Endothelial cell of umbilical vein (primary cell): Measurements from ENCODE around the gene RP2. TPM values are rescaled to one million over a fixed set of nuclear protein-coding genes. Genes with fewer than 3 reads are reported as not detected.

Experiments used
- BruUV-seq: library from RNA; stranded (reverse); fragments of 400-500 nt; replicated peaks from 2 replicates; lab custom pipeline; 2021; lab: Mats Ljungman, UMichigan
- CTCF ChIA-PET: fragments of 300-600, 350-600 bp; sonication (Branson Sonifier 250); formaldehyde crosslinking; loops from one replicate; lab custom pipeline; 2021; ENCODE audit warnings: antibody characterized with exemption, inconsistent platforms; lab: Charles Lee
- POLR2A ChIA-PET: fragments of 300-600, 350-600 bp; sonication (Branson Sonifier 250); formaldehyde crosslinking; loops from one replicate; lab custom pipeline; 2021; ENCODE audit warnings: antibody characterized with exemption, inconsistent platforms; lab: Charles Lee
- DNase-seq: peaks from one replicate; pipeline ENCODE4 v3.0.0-alpha.2; 2011; ENCODE audit warnings: low read depth, low spot score
- FAIRE-seq: peaks from 2 replicates; lab custom pipeline; 2011; peaks lifted over from hg19 to GRCh38; lab: Jason Lieb, UNC
- H2AFZ ChIP-seq: 2 replicates; pipeline ENCODE4 v1.6.0; 2012; ENCODE audit warnings: low read depth, low read length, control low read depth, inconsistent platforms
- H3K27ac ChIP-seq: 2 replicates; pipeline ENCODE4 v1.5.1; 2011; ENCODE audit warnings: low read depth, mild to moderate bottlenecking, control low read depth, low read length, moderate library complexity; ENCODE audit not compliant: insufficient read depth
- H3K27me3 ChIP-seq, 2 experiments: 2 replicates each; pipeline versions ENCODE4 v1.6.0 to v1.6.1; 2011; ENCODE audit warnings: low read length in 2 of 2, mixed read lengths in 1 of 2; ENCODE audit not compliant: control insufficient read depth in 2 of 2, insufficient read depth in 2 of 2
- H3K36me3 ChIP-seq, 2 experiments: 2 replicates in 1 of 2; 3 replicates in 1 of 2; pipeline ENCODE4 v1.5.1; 2011; ENCODE audit warnings: low read length in 2 of 2, mild to moderate bottlenecking in 1 of 2, moderate library complexity in 1 of 2; ENCODE audit not compliant: control insufficient read depth in 2 of 2, insufficient read depth in 2 of 2; ENCODE audit errors: extremely low read depth in 1 of 2
- H3K4me1 ChIP-seq: 3 replicates; pipeline ENCODE4 v1.5.1; 2011; ENCODE audit warnings: mild to moderate bottlenecking, low read length; ENCODE audit not compliant: control insufficient read depth, insufficient read depth; ENCODE audit errors: extremely low read depth
- H3K4me2 ChIP-seq: 2 replicates; pipeline ENCODE4 v1.6.1; 2011; ENCODE audit warnings: low read length, control low read depth, mixed read lengths; ENCODE audit not compliant: insufficient read depth
- H3K4me3 ChIP-seq, 3 experiments: fragments of 200-600 bp in 1 of 3; sonication (generic), shearing (Covaris generic) in 1 of 3; replicated peaks in 1 of 3; 2 replicates each; pipeline ENCODE4 v1.5.1; 2011 to 2016; ENCODE audit warnings: control low read depth in 3 of 3, low read length in 3 of 3, mild to moderate bottlenecking in 2 of 3, inconsistent platforms in 1 of 3, low read depth in 1 of 3, moderate library complexity in 1 of 3; ENCODE audit not compliant: insufficient read depth in 1 of 3
- H3K79me2 ChIP-seq: 2 replicates; pipeline ENCODE4 v1.6.0; 2012; ENCODE audit warnings: low read length, inconsistent platforms; ENCODE audit not compliant: control insufficient read depth, insufficient read depth
- H3K9ac ChIP-seq: replicated peaks from 2 replicates; pipeline ENCODE3; 2011; ENCODE audit warnings: low read length, control low read depth; ENCODE audit not compliant: insufficient read depth; ENCODE audit errors: extremely low read depth
- H3K9me1 ChIP-seq: replicated peaks from 3 replicates; pipeline ENCODE4 v1.6.0; 2011; ENCODE audit warnings: mild to moderate bottlenecking, low read length; ENCODE audit not compliant: control insufficient read depth, insufficient read depth; ENCODE audit errors: extremely low read depth
- H3K9me3 ChIP-seq: replicated peaks from 2 replicates; pipeline ENCODE4 v1.5.1; 2012; ENCODE audit warnings: low read length, inconsistent platforms; ENCODE audit not compliant: control insufficient read depth, insufficient read depth
- H4K20me1 ChIP-seq: replicated peaks from 2 replicates; pipeline ENCODE3; 2011; ENCODE audit warnings: mild to moderate bottlenecking, low read length; ENCODE audit not compliant: control insufficient read depth, insufficient read depth; ENCODE audit errors: extremely low read depth
- EZH2 ChIP-seq: IDR thresholded peaks from 2 replicates; pipeline ENCODE4 v1.6.1; 2012; ENCODE audit warnings: borderline replicate concordance, low read depth, mild to moderate bottlenecking, moderate library complexity, low read length, inconsistent platforms; ENCODE audit not compliant: severe bottlenecking
- FOS ChIP-seq: IDR thresholded peaks from 2 replicates; pipeline ENCODE4 v1.6.1; 2011; ENCODE audit warnings: mild to moderate bottlenecking, low read length, moderate library complexity, borderline replicate concordance; ENCODE audit not compliant: insufficient read depth
- GATA2 ChIP-seq: IDR thresholded peaks from 2 replicates; pipeline ENCODE4 v1.7.0; 2011; ENCODE audit warnings: low read depth, mild to moderate bottlenecking, moderate library complexity, mixed read lengths, low read length; ENCODE audit not compliant: insufficient read length, insufficient read depth
- MYC ChIP-seq: IDR thresholded peaks from one replicate; pipeline ENCODE4 v1.6.1; 2011; ENCODE audit warnings: mild to moderate bottlenecking, low read depth, low read length
- POLR2A ChIP-seq: IDR thresholded peaks from 2 replicates; pipeline ENCODE4 v1.6.1; 2012; ENCODE audit warnings: low read depth, mild to moderate bottlenecking, control low read depth, low read length
- POLR2AphosphoS5 ChIP-seq: IDR thresholded peaks from 2 replicates; pipeline ENCODE4 v1.6.1; 2012; ENCODE audit warnings: low read depth, mild to moderate bottlenecking, control low read depth, low read length, moderate library complexity; ENCODE audit not compliant: insufficient read depth
- dilution Hi-C: fragments of 300-500 bp; cut with MboI; formaldehyde crosslinking; loops from one replicate; pipeline ENCODE4 v1.15.0; 2019; ENCODE audit warnings: low sequenced_read_pairs; ENCODE audit not compliant: extremely low pct_ligation_motif_present
- intact Hi-C: fragments of 100-400 bp; cut with micrococcal nuclease; formaldehyde crosslinking; loops from one replicate; pipeline ENCODE4 v1.10.0; 2022
- polyA plus RNA-seq, 4 experiments: library from polyadenylated mRNA; depleted of rRNA in 3 of 4; stranded (reverse) in 3 of 4; unstranded in 1 of 4; fragments of >200 nt; gene quantifications; 2 replicates each; pipeline versions ENCODE4 v1.2.1 to v1.2.3, GENCODE V29; 2011 to 2012; ENCODE audit warnings: missing spikeins in 1 of 4
- total RNA-seq: library from RNA; stranded (reverse); gene quantifications from 2 replicates; pipeline ENCODE4 v1.2.3, GENCODE V29; 2021
- TF ChIP-seq, protein P1 (sequence below): IDR thresholded peaks from 2 replicates; pipeline ENCODE4 v1.6.1; 2011; ENCODE audit not compliant: insufficient read depth, insufficient read length
- TF ChIP-seq, protein P2 (sequence below), 2 donors: IDR thresholded peaks; 1 replicate in 1 of 2; 2 replicates in 1 of 2; pipeline ENCODE4 v1.5.1; 2011; ENCODE audit warnings: low read length in 2 of 2, mild to moderate bottlenecking in 2 of 2, moderate library complexity in 2 of 2, control low read depth in 1 of 2, inconsistent platforms in 1 of 2, low read depth in 1 of 2; ENCODE audit not compliant: insufficient read depth in 1 of 2; ENCODE audit errors: extremely low read depth in 1 of 2

RP2 gene
- total and polyA plus RNA-seq, 2 donors (not counting 3 experiments of a cell fraction or from before 2014, with no cell fraction given), result 7.4 to 20.5 TPM

GRCh38 chrX:46884799-46885198, 48.0 kb downstream of the RP2 start:
- no peak overlapping the region for H3K27ac ChIP-seq
- H4K20me1 ChIP-seq, result no peaks in the 10 kb centered on the region
- H3K4me2 ChIP-seq, result no peak overlapping the region
- no TSS peak for BruUV-seq
- H3K4me3 ChIP-seq, result no peak overlapping the region
- FAIRE-seq (no peak), DNase-seq (no peak)
- no peak overlapping the region for H2AFZ ChIP-seq
- CTCF ChIA-PET, result interaction anchor here (1.8 kb wide), 1 partner anchor 13 kb away, joined by 5 read pairs; no protein-coding TSS in a partner anchor
- no peak overlapping the region for H3K9ac ChIP-seq
- H3K36me3 ChIP-seq, result no peaks in the 10 kb centered on the region
- H3K27me3 ChIP-seq, result no peaks in the 10 kb centered on the region
- no peaks in the 10 kb centered on the region for H3K9me1 ChIP-seq
- POLR2A ChIA-PET, result no interaction called here
- TF ChIP-seq EZH2, result no peak
- no peak for TF ChIP-seq MYC
- no peak for TF ChIP-seq POLR2AphosphoS5
- TF ChIP-seq GATA2, result no peak
- TF ChIP-seq, protein P1, sequence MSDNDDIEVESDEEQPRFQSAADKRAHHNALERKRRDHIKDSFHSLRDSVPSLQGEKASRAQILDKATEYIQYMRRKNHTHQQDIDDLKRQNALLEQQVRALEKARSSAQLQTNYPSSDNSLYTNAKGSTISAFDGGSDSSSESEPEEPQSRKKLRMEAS, result no peak
- TF ChIP-seq, protein P2, sequence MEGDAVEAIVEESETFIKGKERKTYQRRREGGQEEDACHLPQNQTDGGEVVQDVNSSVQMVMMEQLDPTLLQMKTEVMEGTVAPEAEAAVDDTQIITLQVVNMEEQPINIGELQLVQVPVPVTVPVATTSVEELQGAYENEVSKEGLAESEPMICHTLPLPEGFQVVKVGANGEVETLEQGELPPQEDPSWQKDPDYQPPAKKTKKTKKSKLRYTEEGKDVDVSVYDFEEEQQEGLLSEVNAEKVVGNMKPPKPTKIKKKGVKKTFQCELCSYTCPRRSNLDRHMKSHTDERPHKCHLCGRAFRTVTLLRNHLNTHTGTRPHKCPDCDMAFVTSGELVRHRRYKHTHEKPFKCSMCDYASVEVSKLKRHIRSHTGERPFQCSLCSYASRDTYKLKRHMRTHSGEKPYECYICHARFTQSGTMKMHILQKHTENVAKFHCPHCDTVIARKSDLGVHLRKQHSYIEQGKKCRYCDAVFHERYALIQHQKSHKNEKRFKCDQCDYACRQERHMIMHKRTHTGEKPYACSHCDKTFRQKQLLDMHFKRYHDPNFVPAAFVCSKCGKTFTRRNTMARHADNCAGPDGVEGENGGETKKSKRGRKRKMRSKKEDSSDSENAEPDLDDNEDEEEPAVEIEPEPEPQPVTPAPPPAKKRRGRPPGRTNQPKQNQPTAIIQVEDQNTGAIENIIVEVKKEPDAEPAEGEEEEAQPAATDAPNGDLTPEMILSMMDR (IDR thresholded peaks at IDR 0.05; ENCODE audit: extremely low read depth in 1 of 2, insufficient read depth in 1 of 2, low read depth in 1 of 2, low read length in 2 of 2), result no peak
- no peak for TF ChIP-seq FOS
- TF ChIP-seq POLR2A, result no peak
- H3K79me2 ChIP-seq, result no peaks in the 10 kb centered on the region
- intact Hi-C loops (no loop called here), dilution Hi-C loops (no loop called here)
- no peaks in the 10 kb centered on the region for H3K9me3 ChIP-seq
- H3K4me1 ChIP-seq, result no peaks in the 10 kb centered on the region
